HCT116 (cell line): Measurements from ENCODE around the gene SLC25A31. TPM values are rescaled to one million over a fixed set of nuclear protein-coding genes. Genes with fewer than 3 reads are reported as not detected.
A peak's percentile ranks its signal among the peaks of the same experiment; 100 is the strongest.

Source experiments
- ATAC-seq: fragments of 200-7000 bp; cut with Tn5 transposase; 2 replicates; pipeline ENCODE4 v1.9.1; 2020; ENCODE audit warnings: mild to moderate bottlenecking, moderate library complexity
- BruUV-seq: library from RNA; stranded (reverse); fragments of 400-500 nt; replicated peaks from 2 replicates; lab custom pipeline; 2021; lab: Mats Ljungman, UMichigan
- CTCF ChIA-PET: fragments of 300-600 bp; sonication (Branson Sonifier 250); formaldehyde crosslinking; loops from one replicate; lab custom pipeline; 2021; ENCODE audit warnings: antibody characterized with exemption; lab: Charles Lee
- POLR2A ChIA-PET: fragments of 300-600, 350-600 bp; sonication (Branson Sonifier 250); formaldehyde crosslinking; loops from one replicate; lab custom pipeline; 2021; ENCODE audit warnings: antibody characterized with exemption; lab: Charles Lee
- RAD21 ChIA-PET, 2 experiments: fragments of 300-600 bp; sonication (Branson Sonifier 250); formaldehyde crosslinking; loops; one replicate each; lab custom pipeline; 2023; ENCODE audit warnings: low total read pairs in 2 of 2; ENCODE audit not compliant: uncharacterized antibody in 2 of 2, unreplicated experiment in 2 of 2, low non-redundant PET in 1 of 2; lab: Charles Lee
- DNase-seq: peaks from one replicate; pipeline ENCODE4 v3.0.0-alpha.2; 2010; ENCODE audit warnings: low read depth, low spot score
- H2AFZ ChIP-seq: fragments of 200-600 bp; shearing (Covaris generic), sonication (generic); 2 replicates; pipeline ENCODE4 v1.6.1; 2017; ENCODE audit warnings: low read depth, mixed run types, mixed read lengths, antibody characterized with exemption, low read length; ENCODE audit not compliant: poor library complexity, severe bottlenecking
- H3K27ac ChIP-seq: 2 replicates; pipeline ENCODE4 v1.5.1; 2012; ENCODE audit warnings: low read depth, low read length
- H3K27me3 ChIP-seq: fragments of 200-600 bp; sonication (generic); 2 replicates; pipeline ENCODE4 v1.6.1; 2016; ENCODE audit warnings: mixed run types, low read length, mixed read lengths; ENCODE audit not compliant: insufficient read depth
- H3K36me3 ChIP-seq, 2 experiments: fragments of 200-500 bp in 1 of 2; fragments of 200-600 bp in 1 of 2; sonication (Bioruptor generic) in 1 of 2; sonication (generic) in 1 of 2; 2 replicates each; pipeline versions ENCODE4 v1.5.1 to v1.6.1; 2014 to 2016; ENCODE audit warnings: low read length in 2 of 2, inconsistent platforms in 1 of 2, mixed read lengths in 1 of 2, mixed run types in 1 of 2; ENCODE audit not compliant: insufficient read depth in 2 of 2, control insufficient read depth in 1 of 2
- H3K4me1 ChIP-seq, 2 experiments: fragments of 200-600 bp in 1 of 2; sonication (generic) in 1 of 2; 2 replicates each; pipeline versions ENCODE4 v1.5.1 to v1.6.1; 2012 to 2017; ENCODE audit warnings: low read length in 2 of 2, inconsistent platforms in 1 of 2, mild to moderate bottlenecking in 1 of 2, mixed read lengths in 1 of 2, mixed run types in 1 of 2, moderate library complexity in 1 of 2; ENCODE audit not compliant: insufficient read depth in 2 of 2, control insufficient read depth in 1 of 2
- H3K4me2 ChIP-seq: fragments of 200-600 bp; sonication (generic); 2 replicates; pipeline ENCODE4 v1.6.1; 2017; ENCODE audit warnings: mixed run types, low read length, mixed read lengths
- H3K4me3 ChIP-seq, 2 experiments: fragments of 200-600 bp in 1 of 2; sonication (generic) in 1 of 2; replicated peaks in 1 of 2; 2 replicates each; pipeline ENCODE4 v1.5.1; 2011 to 2016; ENCODE audit warnings: low read length in 2 of 2, control low read depth in 1 of 2, low read depth in 1 of 2, mild to moderate bottlenecking in 1 of 2, mixed read lengths in 1 of 2, mixed run types in 1 of 2
- H3K79me2 ChIP-seq: fragments of 200-600 bp; sonication (generic); 2 replicates; pipeline ENCODE4 v1.6.1; 2017; ENCODE audit warnings: mild to moderate bottlenecking, mixed run types, low read length, moderate library complexity, mixed read lengths; ENCODE audit not compliant: insufficient read depth
- H3K9ac ChIP-seq: fragments of 200-600 bp; sonication (generic); 2 replicates; pipeline ENCODE4 v1.6.1; 2016; ENCODE audit warnings: low read length, mixed read lengths
- H3K9me2 ChIP-seq: fragments of 200-600 bp; sonication (generic), shearing (Covaris generic); 2 replicates; pipeline ENCODE4 v1.6.1; 2017; ENCODE audit warnings: mixed run types, mild to moderate bottlenecking, moderate library complexity; ENCODE audit not compliant: insufficient read depth
- H3K9me3 ChIP-seq, 2 experiments: fragments of 200-500 bp in 1 of 2; fragments of 200-600 bp in 1 of 2; sonication (Bioruptor generic) in 1 of 2; sonication (generic) in 1 of 2; 2 replicates each; pipeline ENCODE4 v1.6.1; 2014 to 2017; ENCODE audit warnings: low read length in 2 of 2, mixed read lengths in 2 of 2, inconsistent platforms in 1 of 2, low read depth in 1 of 2, mild to moderate bottlenecking in 1 of 2, mixed run types in 1 of 2, moderate library complexity in 1 of 2; ENCODE audit not compliant: control insufficient read depth in 1 of 2, insufficient read depth in 1 of 2
- H4K20me1 ChIP-seq: fragments of 200-600 bp; sonication (generic), shearing (Covaris generic); 2 replicates; pipeline ENCODE4 v1.6.1; 2017; ENCODE audit warnings: mixed run types, mild to moderate bottlenecking, moderate library complexity; ENCODE audit not compliant: insufficient read depth
- ATF3 ChIP-seq: IDR thresholded peaks from 2 replicates; pipeline ENCODE4 v1.6.1; 2012
- CBX3 ChIP-seq: IDR thresholded peaks from 2 replicates; pipeline ENCODE4 v1.6.1; 2012; ENCODE audit warnings: low read depth
- ELF1 ChIP-seq: IDR thresholded peaks from 2 replicates; pipeline ENCODE4 v1.6.1; 2012; ENCODE audit warnings: low read depth, borderline replicate concordance
- EZH2 ChIP-seq: fragments of 200-600 bp; sonication (generic); IDR thresholded peaks from 2 replicates; pipeline ENCODE4 v1.6.1; 2017; ENCODE audit warnings: antibody characterized with exemption, mixed run types
- FOSL1 ChIP-seq: IDR thresholded peaks from 2 replicates; pipeline ENCODE4 v1.6.1; 2012; ENCODE audit warnings: low read depth
- JUND ChIP-seq: IDR thresholded peaks from 2 replicates; pipeline ENCODE4 v1.6.1; 2012
- POLR2A ChIP-seq: IDR thresholded peaks from 2 replicates; pipeline ENCODE4 v1.7.0; 2011; ENCODE audit warnings: borderline replicate concordance; ENCODE audit not compliant: insufficient read depth, insufficient read length; ENCODE audit errors: extremely low read depth
- POLR2AphosphoS5 ChIP-seq: IDR thresholded peaks from 2 replicates; pipeline ENCODE4 v1.6.1; 2011; ENCODE audit warnings: mild to moderate bottlenecking, low read depth, low read length, moderate library complexity
- REST ChIP-seq: IDR thresholded peaks from 2 replicates; pipeline ENCODE4 v1.6.1; 2012; ENCODE audit warnings: low read depth
- SP1 ChIP-seq: IDR thresholded peaks from 2 replicates; pipeline ENCODE4 v1.6.1; 2012; ENCODE audit warnings: low read depth
- SRF ChIP-seq: IDR thresholded peaks from 2 replicates; pipeline ENCODE4 v1.6.1; 2012; ENCODE audit warnings: low read depth
- TCF7L2 ChIP-seq: IDR thresholded peaks from 2 replicates; pipeline ENCODE4 v1.7.0; 2011; ENCODE audit warnings: borderline replicate concordance, inconsistent platforms; ENCODE audit not compliant: insufficient read depth, insufficient read length; ENCODE audit errors: extremely low read depth
- intact Hi-C: fragments of 100-400 bp; cut with micrococcal nuclease; formaldehyde crosslinking; loops from 2 replicates; pipeline ENCODE4 v1.10.0; 2022
- total RNA-seq: library from RNA; stranded (reverse); gene quantifications from one replicate; pipeline ENCODE4 v1.2.1, GENCODE V29; 2021; ENCODE audit not compliant: unreplicated experiment

SLC25A31 gene
- total RNA-seq, 1 experiment from 2014 or later, result not detected

GRCh38 chr4:127708985-127709384 is 21.2 kb upstream of the SLC25A31 start (continued):
- TF ChIP-seq REST (no peak), CBX3 (peak; percentile 95), ELF1 (no peak), TCF7L2 (peak; percentile 88), POLR2A (no peak), SRF (peak; percentile 67; the same call in 1 of the 2 replicates), ATF3 (no peak; the same call in 1 of the 2 replicates), EZH2 (no peak), POLR2AphosphoS5 (peak; percentile 61; the same call in 1 of the 2 replicates), FOSL1 (peak; percentile 83), JUND (peak; percentile 89), SP1 (peak; percentile 83)

DNA sequence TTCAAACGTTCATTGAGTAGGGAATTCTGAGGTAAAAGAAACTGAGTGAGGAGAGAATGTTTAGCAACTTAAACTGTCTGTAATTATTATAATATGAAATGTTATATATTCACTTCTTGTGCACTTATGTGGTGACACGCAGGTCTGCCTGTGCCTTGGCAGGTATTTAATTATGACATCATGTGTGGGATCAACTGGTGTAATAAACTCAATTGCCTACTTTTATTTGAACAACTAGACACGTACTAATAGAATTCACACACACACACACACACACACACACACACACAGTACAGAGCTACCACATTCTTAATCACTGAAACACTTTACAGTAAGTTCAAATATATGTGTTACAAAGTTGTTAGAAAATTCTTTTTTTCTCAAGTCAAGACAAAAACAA is 20.7 kb upstream of the SLC25A31 start:
- RAD21 ChIA-PET, result no interaction called here
- H3K9ac ChIP-seq, result peak overlapping the region; percentile 55

More for the DNA sequence above, 20.7 kb upstream of the SLC25A31 start:
- peak overlapping the region in 1 of 2 experiments; percentile 46; a peak in 2 of 4 replicates for H3K4me3 ChIP-seq
- intact Hi-C loops, result no loop called here
- peak overlapping the region; percentile 57; the same call in 1 of the 2 replicates for H3K27ac ChIP-seq
- ChIA-PET POLR2A (interaction anchor here (1.0 kb wide), 1 partner anchor 9 kb away, joined by 3 read pairs; no protein-coding TSS in a partner anchor), CTCF (interaction anchor here (1.1 kb wide), 1 partner anchor 23 kb away, joined by 3 read pairs; no protein-coding TSS in a partner anchor)
- peak overlapping the region; percentile 82 for H3K4me2 ChIP-seq
- peaks cover 20 to 34% of the 10 kb centered on the region in 2 experiments for H3K4me1 ChIP-seq
- no peaks in the 10 kb centered on the region for H3K9me3 ChIP-seq
- H3K9me2 ChIP-seq, result no peaks in the 10 kb centered on the region
- DNase-seq (no peak), ATAC-seq (peak; percentile 37)
- H3K36me3 ChIP-seq, result no peaks in the 10 kb centered on the region
- peak overlapping the region; percentile 31 for H2AFZ ChIP-seq
- no peaks in the 10 kb centered on the region for H3K79me2 ChIP-seq
- BruUV-seq, result no TSS peak
- H4K20me1 ChIP-seq, result no peaks in the 10 kb centered on the region
- no peaks in the 10 kb centered on the region for H3K27me3 ChIP-seq
- TF ChIP-seq POLR2A, result no peak
